Measurements from ENCODE around the gene TEK.

The TEK gene

GRCh38 chr9:27118916-27119315 lies 9.9 kb downstream of the TEK start:
- TF ChIP-seq EZH2phosphoT487 (IDR thresholded peaks at IDR 0.05; ENCODE audit: borderline replicate concordance, low read length) (no peak), CTCF (IDR thresholded peaks at IDR 0.05; ENCODE audit: low read depth, low read length, poor library complexity, severe bottlenecking) (no peak)
- no peak overlapping the region for H3K27ac ChIP-seq (ENCODE audit: low read depth, low read length)

GRCh38 chr9:27124151-27124550 lies 15.1 kb downstream of the TEK start:
- H3K4me3 ChIP-seq (ENCODE audit: low read length): no peak overlapping the region
- H3K27ac ChIP-seq (ENCODE audit: low read depth, low read length): no peak overlapping the region
- TF ChIP-seq CTCF (IDR thresholded peaks at IDR 0.05; ENCODE audit: low read depth, low read length, poor library complexity, severe bottlenecking): no peak
- TF ChIP-seq EZH2phosphoT487 (IDR thresholded peaks at IDR 0.05; ENCODE audit: borderline replicate concordance, low read length): no peak
- no peaks in the 10 kb centered on the region for H3K36me3 ChIP-seq (ENCODE audit: control insufficient read depth, low read length)
- no peak overlapping the region for H3K4me2 ChIP-seq (ENCODE audit: low read length)
- H4K20me1 ChIP-seq (ENCODE audit: control insufficient read depth, insufficient read depth, low read depth, low read length): no peaks in the 10 kb centered on the region
- H3K79me2 ChIP-seq (ENCODE audit: control insufficient read depth, low read length): no peaks in the 10 kb centered on the region
- no peaks in the 10 kb centered on the region for H3F3A ChIP-seq (ENCODE audit: control insufficient read depth, insufficient read depth)
- H3K27me3 ChIP-seq (ENCODE audit: control insufficient read depth, low read length): no peaks in the 10 kb centered on the region
- H3K9me2 ChIP-seq (replicated peaks; ENCODE audit: control insufficient read depth, low read length): no peaks in the 10 kb centered on the region
- H3K4me1 ChIP-seq (ENCODE audit: control insufficient read depth, low read length): no peaks in the 10 kb centered on the region
- no peaks in the 10 kb centered on the region for H3K9me3 ChIP-seq (ENCODE audit: control insufficient read depth, insufficient read depth, low read length)

More at GRCh38 chr9:27118916-27119315, 9.9 kb downstream of the TEK start:
- Histone ChIP-seq H3K4me2 (ENCODE audit: low read length) (no peak overlapping the region), H4K20me1 (ENCODE audit: control insufficient read depth, insufficient read depth, low read depth, low read length) (no peaks in the 10 kb centered on the region), H3F3A (ENCODE audit: control insufficient read depth, insufficient read depth) (no peaks in the 10 kb centered on the region), H3K4me3 (ENCODE audit: low read length) (no peak overlapping the region), H3K4me1 (ENCODE audit: control insufficient read depth, low read length) (no peaks in the 10 kb centered on the region), H3K27me3 (ENCODE audit: control insufficient read depth, low read length) (no peaks in the 10 kb centered on the region), H3K36me3 (ENCODE audit: control insufficient read depth, low read length) (no peaks in the 10 kb centered on the region), H3K9me2 (replicated peaks; ENCODE audit: control insufficient read depth, low read length) (no peaks in the 10 kb centered on the region), H3K79me2 (ENCODE audit: control insufficient read depth, low read length) (no peaks in the 10 kb centered on the region), H3K9me3 (ENCODE audit: control insufficient read depth, insufficient read depth, low read length) (no peaks in the 10 kb centered on the region)

GRCh38 chr9:27125030-27125429 lies 16.0 kb downstream of the TEK start:
- no peaks in the 10 kb centered on the region for H3K9me2 ChIP-seq (replicated peaks; ENCODE audit: control insufficient read depth, low read length)
- H3K27ac ChIP-seq (ENCODE audit: low read depth, low read length): no peak overlapping the region
- H3K9me3 ChIP-seq (ENCODE audit: control insufficient read depth, insufficient read depth, low read length): no peaks in the 10 kb centered on the region
- no peaks in the 10 kb centered on the region for H3K79me2 ChIP-seq (ENCODE audit: control insufficient read depth, low read length)
- no peak overlapping the region for H3K4me2 ChIP-seq (ENCODE audit: low read length)
- no peaks in the 10 kb centered on the region for H3K27me3 ChIP-seq (ENCODE audit: control insufficient read depth, low read length)
- H3K36me3 ChIP-seq (ENCODE audit: control insufficient read depth, low read length): no peaks in the 10 kb centered on the region
- no peaks in the 10 kb centered on the region for H3K4me1 ChIP-seq (ENCODE audit: control insufficient read depth, low read length)
- H4K20me1 ChIP-seq (ENCODE audit: control insufficient read depth, insufficient read depth, low read depth, low read length): no peaks in the 10 kb centered on the region
- H3K4me3 ChIP-seq (ENCODE audit: low read length): no peak overlapping the region
- H3F3A ChIP-seq (ENCODE audit: control insufficient read depth, insufficient read depth): no peaks in the 10 kb centered on the region
- no peak for TF ChIP-seq CTCF (IDR thresholded peaks at IDR 0.05; ENCODE audit: low read depth, low read length, poor library complexity, severe bottlenecking)
- no peak for TF ChIP-seq EZH2phosphoT487 (IDR thresholded peaks at IDR 0.05; ENCODE audit: borderline replicate concordance, low read length)

GRCh38 chr9:27125936-27126335 lies 16.9 kb downstream of the TEK start:
- no peak for TF ChIP-seq EZH2phosphoT487 (IDR thresholded peaks at IDR 0.05; ENCODE audit: borderline replicate concordance, low read length)
- TF ChIP-seq CTCF (IDR thresholded peaks at IDR 0.05; ENCODE audit: low read depth, low read length, poor library complexity, severe bottlenecking): no peak
- H4K20me1 ChIP-seq (ENCODE audit: control insufficient read depth, insufficient read depth, low read depth, low read length): no peaks in the 10 kb centered on the region
- H3K4me2 ChIP-seq (ENCODE audit: low read length): no peak overlapping the region
- no peaks in the 10 kb centered on the region for H3F3A ChIP-seq (ENCODE audit: control insufficient read depth, insufficient read depth)
- no peaks in the 10 kb centered on the region for H3K4me1 ChIP-seq (ENCODE audit: control insufficient read depth, low read length)
- no peak overlapping the region for H3K4me3 ChIP-seq (ENCODE audit: low read length)
- H3K79me2 ChIP-seq (ENCODE audit: control insufficient read depth, low read length): no peaks in the 10 kb centered on the region
- H3K27ac ChIP-seq (ENCODE audit: low read depth, low read length): no peak overlapping the region
- no peaks in the 10 kb centered on the region for H3K9me2 ChIP-seq (replicated peaks; ENCODE audit: control insufficient read depth, low read length)
- H3K36me3 ChIP-seq (ENCODE audit: control insufficient read depth, low read length): no peaks in the 10 kb centered on the region
- no peaks in the 10 kb centered on the region for H3K27me3 ChIP-seq (ENCODE audit: control insufficient read depth, low read length)
- no peaks in the 10 kb centered on the region for H3K9me3 ChIP-seq (ENCODE audit: control insufficient read depth, insufficient read depth, low read length)

Data from DOHH2 (cell line).